ENCODE measurements around the gene EVA1C.
"Not testable (repeated sequence)": the region's sequence is repeated elsewhere in the genome, so short reads cannot be mapped to it uniquely, and the experiment has no call there.

EVA1C gene

GRCh38 chr21:32426592-32427051, 14.1 kb downstream of the EVA1C start:
- no peak for DNase-seq

GRCh38 chr21:32427958-32428623, 15.6 kb downstream of the EVA1C start:
- no peak for DNase-seq

- not testable (repeated sequence) for DNase-seq
Measured at GRCh38 chr21:32432982-32433660, 20.6 kb downstream of the EVA1C start.

- no peak for DNase-seq
Measured at GRCh38 chr21:32437729-32438128, 25.2 kb downstream of the EVA1C start.

GRCh38 chr21:32442566-32443318, 30.2 kb downstream of the EVA1C start:
- DNase-seq: no peak

GRCh38 chr21:32445101-32445500, 32.6 kb downstream of the EVA1C start:
- DNase-seq: no peak

GRCh38 chr21:32446440-32446839, 33.9 kb downstream of the EVA1C start:
- not testable (repeated sequence) for DNase-seq

- DNase-seq: no peak
Measured at GRCh38 chr21:32447224-32447623, 34.7 kb downstream of the EVA1C start.

GRCh38 chr21:32448803-32449594, 36.5 kb downstream of the EVA1C start:
- peak; percentile 35 for DNase-seq

GRCh38 chr21:32450881-32451701, 38.6 kb downstream of the EVA1C start:
- peak; percentile 40 for DNase-seq

- not testable (repeated sequence) for DNase-seq
Measured at GRCh38 chr21:32452191-32452590, 39.7 kb downstream of the EVA1C start.

GRCh38 chr21:32452641-32453040, 40.1 kb downstream of the EVA1C start:
- DNase-seq: no peak

- no peak for DNase-seq
Measured at GRCh38 chr21:32455548-32455947, 43.0 kb downstream of the EVA1C start.

- peak; percentile 14 for DNase-seq
Measured at GRCh38 chr21:32456497-32456918, 44.0 kb downstream of the EVA1C start.

GRCh38 chr21:32457360-32457840, 44.9 kb downstream of the EVA1C start:
- DNase-seq: no peak

- no peak for DNase-seq
Measured at GRCh38 chr21:32457962-32458361, 45.5 kb downstream of the EVA1C start.

- no peak for DNase-seq
Measured at GRCh38 chr21:32459972-32460371, 47.5 kb downstream of the EVA1C start.

GRCh38 chr21:32461503-32461902, 49.0 kb downstream of the EVA1C start:
- no peak for DNase-seq

GRCh38 chr21:32462564-32462963, 50.1 kb downstream of the EVA1C start:
- not testable (repeated sequence) for DNase-seq

- no peak for DNase-seq
Measured at GRCh38 chr21:32463367-32463766, 50.9 kb downstream of the EVA1C start.

- DNase-seq: peak; percentile 63
Measured at GRCh38 chr21:32463889-32464300, 51.4 kb downstream of the EVA1C start.

- DNase-seq: no peak
Measured at GRCh38 chr21:32467291-32467690, 54.8 kb downstream of the EVA1C start.
